Posterior vena cava (tissue), 2 donors: ENCODE results near the gene PCCA. TPM values are rescaled to one million over a fixed set of nuclear protein-coding genes. Genes with fewer than 3 reads are reported as not detected.
"Not testable (repeated sequence)": the region's sequence is repeated elsewhere in the genome, so short reads cannot be mapped to it uniquely, and the experiment has no call there.

Source experiments
- DNase-seq: peaks from one replicate; pipeline ENCODE4 v3.0.0-alpha.2; 2020; ENCODE audit warnings: low spot score
- intact Hi-C, 2 donors: fragments of 100-400 bp; cut with DNase I; formaldehyde crosslinking; loops; one replicate each; pipeline versions ENCODE4 v1.14.1 to v1.14.2; 2022 to 2023
- total RNA-seq, 2 donors: library from RNA; stranded (reverse); fragmentation: NEBNext Ultra II Directional; extraction: Animal tissue kit (Norgen Biotek cat#: 25700); gene quantifications; one replicate each; pipeline ENCODE4 v1.2.1, GENCODE V29; 2021
- donor health status: DM: yes; HTN: yes; CAD: no.
- donor health status: DM: yes; HTN: yes; CAD: no.

The PCCA gene
- total RNA-seq, 2 donors from 2014 or later = 32.0 to 34.5 TPM

GRCh38 chr13:100382785-100383184 lies 293.9 kb downstream of the PCCA start:
- no peak for DNase-seq
- intact Hi-C loops = no loop called here

- intact Hi-C loops = no loop called here
- DNase-seq = no peak
Measured at GRCh38 chr13:100387416-100387815, 298.5 kb downstream of the PCCA start.

- intact Hi-C loops, DNase-seq: not testable (repeated sequence)
Measured at GRCh38 chr13:100388150-100388549, 299.3 kb downstream of the PCCA start.

GRCh38 chr13:100388923-100389322 lies 300.0 kb downstream of the PCCA start:
- intact Hi-C loops = no loop called here

GRCh38 chr13:100389617-100390016 lies 300.7 kb downstream of the PCCA start:
- intact Hi-C loops = no loop called here
- DNase-seq = no peak

More at GRCh38 chr13:100388923-100389322, 300.0 kb downstream of the PCCA start:
- no peak for DNase-seq

- intact Hi-C loops = no loop called here
- DNase-seq = peak; percentile 92
Measured at GRCh38 chr13:100392709-100393630, 304.1 kb downstream of the PCCA start.

- intact Hi-C loops = no loop called here
- no peak for DNase-seq
Measured at GRCh38 chr13:100394005-100394695, 305.3 kb downstream of the PCCA start.

- no peak for DNase-seq
- intact Hi-C loops = no loop called here
Measured at GRCh38 chr13:100395698-100396373, 306.9 kb downstream of the PCCA start.

GRCh38 chr13:100396776-100397175 lies 307.9 kb downstream of the PCCA start:
- no peak for DNase-seq
- intact Hi-C loops = no loop called here

GRCh38 chr13:100397627-100398026 lies 308.7 kb downstream of the PCCA start:
- intact Hi-C loops = no loop called here
- DNase-seq = no peak

GRCh38 chr13:100398360-100398759 lies 309.5 kb downstream of the PCCA start:
- DNase-seq = no peak
- intact Hi-C loops = no loop called here

GRCh38 chr13:100399455-100399854 lies 310.6 kb downstream of the PCCA start:
- no peak for DNase-seq
- intact Hi-C loops = no loop called here

GRCh38 chr13:100403675-100404074 lies 314.8 kb downstream of the PCCA start:
- DNase-seq = no peak
- intact Hi-C loops = no loop called here

- intact Hi-C loops = no loop called here
- no peak for DNase-seq
Measured at GRCh38 chr13:100409132-100409531, 320.2 kb downstream of the PCCA start.

GRCh38 chr13:100423375-100423774 lies 334.5 kb downstream of the PCCA start:
- intact Hi-C loops = no loop called here
- no peak for DNase-seq

GRCh38 chr13:100428986-100429385 lies 340.1 kb downstream of the PCCA start:
- DNase-seq = no peak
- intact Hi-C loops = no loop called here

- DNase-seq = no peak
- intact Hi-C loops = no loop called here
Measured at GRCh38 chr13:100432611-100433010, 343.7 kb downstream of the PCCA start.

GRCh38 chr13:100433475-100433874 lies 344.6 kb downstream of the PCCA start:
- DNase-seq = no peak
- intact Hi-C loops = no loop called here

- intact Hi-C loops = no loop called here
- no peak for DNase-seq
Measured at GRCh38 chr13:100434010-100434763, 345.3 kb downstream of the PCCA start.
